Measurements from ENCODE around the gene NCKAP5L.

DNA sequence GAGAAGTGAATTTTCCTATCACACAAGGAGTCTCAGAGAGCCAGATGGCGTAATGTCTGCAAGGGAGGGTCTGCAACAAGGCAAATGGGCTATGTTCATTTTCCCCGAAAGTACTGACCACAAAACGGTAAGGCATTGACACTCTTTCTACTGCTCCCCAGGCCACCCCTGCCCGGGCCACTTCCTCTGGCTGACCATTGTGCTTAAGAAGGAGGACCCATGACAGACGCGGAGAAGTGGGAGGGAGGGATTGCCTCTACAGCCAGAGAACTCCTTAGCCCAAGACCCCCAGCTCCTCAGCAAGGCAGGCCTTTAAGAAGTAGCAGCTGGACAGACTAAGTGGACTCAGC, 1.2 kb downstream of the NCKAP5L start:
- TF ChIP-seq, protein P1, sequence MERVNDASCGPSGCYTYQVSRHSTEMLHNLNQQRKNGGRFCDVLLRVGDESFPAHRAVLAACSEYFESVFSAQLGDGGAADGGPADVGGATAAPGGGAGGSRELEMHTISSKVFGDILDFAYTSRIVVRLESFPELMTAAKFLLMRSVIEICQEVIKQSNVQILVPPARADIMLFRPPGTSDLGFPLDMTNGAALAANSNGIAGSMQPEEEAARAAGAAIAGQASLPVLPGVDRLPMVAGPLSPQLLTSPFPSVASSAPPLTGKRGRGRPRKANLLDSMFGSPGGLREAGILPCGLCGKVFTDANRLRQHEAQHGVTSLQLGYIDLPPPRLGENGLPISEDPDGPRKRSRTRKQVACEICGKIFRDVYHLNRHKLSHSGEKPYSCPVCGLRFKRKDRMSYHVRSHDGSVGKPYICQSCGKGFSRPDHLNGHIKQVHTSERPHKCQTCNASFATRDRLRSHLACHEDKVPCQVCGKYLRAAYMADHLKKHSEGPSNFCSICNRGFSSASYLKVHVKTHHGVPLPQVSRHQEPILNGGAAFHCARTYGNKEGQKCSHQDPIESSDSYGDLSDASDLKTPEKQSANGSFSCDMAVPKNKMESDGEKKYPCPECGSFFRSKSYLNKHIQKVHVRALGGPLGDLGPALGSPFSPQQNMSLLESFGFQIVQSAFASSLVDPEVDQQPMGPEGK (CRISPR knock-in tag; IDR thresholded peaks at IDR 0.05; ENCODE audit: borderline replicate concordance) = no peak
- TF ChIP-seq ZNF70 (CRISPR knock-in tag; IDR thresholded peaks at IDR 0.05) = no peak
- TF ChIP-seq ZNF565 (CRISPR knock-in tag; conservative IDR thresholded peaks at IDR 0.05; ENCODE audit: low read depth) = no peak
- no peak for TF ChIP-seq SNAI2 (CRISPR knock-in tag; IDR thresholded peaks at IDR 0.05)
- TF ChIP-seq ZC3H10 (CRISPR knock-in tag; IDR thresholded peaks at IDR 0.05) = no peak
- no peak for TF ChIP-seq BACH2 (CRISPR knock-in tag; IDR thresholded peaks at IDR 0.05; ENCODE audit: borderline replicate concordance)
- no peak for TF ChIP-seq OSR1 (CRISPR knock-in tag; IDR thresholded peaks at IDR 0.05)
- no peak for TF ChIP-seq ARNTL (CRISPR knock-in tag; IDR thresholded peaks at IDR 0.05; ENCODE audit: borderline replicate concordance, low read depth)
- no peak for TF ChIP-seq RARB (CRISPR knock-in tag; IDR thresholded peaks at IDR 0.05)
- TF ChIP-seq, protein P2, sequence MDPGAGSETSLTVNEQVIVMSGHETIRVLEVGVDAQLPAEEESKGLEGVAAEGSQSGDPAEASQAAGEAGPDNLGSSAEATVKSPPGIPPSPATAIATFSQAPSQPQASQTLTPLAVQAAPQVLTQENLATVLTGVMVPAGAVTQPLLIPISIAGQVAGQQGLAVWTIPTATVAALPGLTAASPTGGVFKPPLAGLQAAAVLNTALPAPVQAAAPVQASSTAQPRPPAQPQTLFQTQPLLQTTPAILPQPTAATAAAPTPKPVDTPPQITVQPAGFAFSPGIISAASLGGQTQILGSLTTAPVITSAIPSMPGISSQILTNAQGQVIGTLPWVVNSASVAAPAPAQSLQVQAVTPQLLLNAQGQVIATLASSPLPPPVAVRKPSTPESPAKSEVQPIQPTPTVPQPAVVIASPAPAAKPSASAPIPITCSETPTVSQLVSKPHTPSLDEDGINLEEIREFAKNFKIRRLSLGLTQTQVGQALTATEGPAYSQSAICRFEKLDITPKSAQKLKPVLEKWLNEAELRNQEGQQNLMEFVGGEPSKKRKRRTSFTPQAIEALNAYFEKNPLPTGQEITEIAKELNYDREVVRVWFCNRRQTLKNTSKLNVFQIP (CRISPR knock-in tag; IDR thresholded peaks at IDR 0.05; ENCODE audit: borderline replicate concordance, low read depth) = no peak
- TF ChIP-seq ZNF8 (CRISPR knock-in tag; IDR thresholded peaks at IDR 0.05) = no peak
